Activated naive CD4-positive, alpha-beta T cell treated with anti-CD3 and anti-CD28 coated beads, Interleukin-2, amount 50 U/mL, for 24 hours (primary cell): ENCODE data around the gene NLRC5.
"Not testable (repeated sequence)": the region's sequence is repeated elsewhere in the genome, so short reads cannot be mapped to it uniquely, and the experiment has no call there.

ENCODE experiments used
- H3K27ac Mint-ChIP-seq: one replicate; pipeline ENCODE4 v1.8.0; 2021; ENCODE audit warnings: mild to moderate bottlenecking, mixed read lengths
- H3K27me3 Mint-ChIP-seq: one replicate; pipeline ENCODE4 v1.8.0; 2021; ENCODE audit warnings: mixed read lengths
- H3K36me3 Mint-ChIP-seq: one replicate; pipeline ENCODE4 v1.8.0; 2021; ENCODE audit warnings: mixed read lengths
- H3K4me1 Mint-ChIP-seq: one replicate; pipeline ENCODE4 v1.8.0; 2021; ENCODE audit warnings: mixed read lengths
- H3K4me3 Mint-ChIP-seq: one replicate; pipeline ENCODE4 v1.8.0; 2021; ENCODE audit warnings: mild to moderate bottlenecking, mixed read lengths
- H3K9me3 Mint-ChIP-seq: one replicate; pipeline ENCODE4 v1.8.0; 2021; ENCODE audit warnings: mixed read lengths

Gene NLRC5

DNA sequence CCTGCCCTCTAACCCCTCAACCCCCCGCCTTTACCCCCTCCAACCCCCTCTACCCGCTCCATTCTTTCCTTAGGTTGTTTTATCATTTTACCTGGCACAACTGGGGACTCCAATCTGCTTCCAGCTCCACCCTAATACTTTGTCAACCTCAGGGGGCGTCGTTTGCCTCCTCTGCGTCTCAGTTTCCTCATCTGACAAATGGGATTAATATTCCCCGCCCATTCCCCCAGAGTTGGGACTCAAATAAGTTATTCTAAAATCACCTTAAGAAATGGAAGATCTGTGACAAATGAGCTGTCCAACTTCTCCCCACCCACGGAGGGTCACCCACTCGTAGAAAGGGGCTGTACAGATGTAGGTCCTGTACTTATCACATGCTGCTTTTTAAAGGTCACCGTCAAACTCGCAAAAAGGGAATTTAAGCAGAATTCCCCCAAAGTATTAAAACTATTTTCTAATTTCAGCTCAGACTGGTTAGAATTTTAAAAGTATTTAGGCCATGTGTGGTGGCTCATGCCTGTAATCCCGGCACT, 62.4 kb downstream of the NLRC5 start:
- Mint-ChIP-seq H3K27ac (peak overlapping the region; percentile 89), H3K4me1 (peaks cover 31% of the 10 kb centered on the region)

DNA sequence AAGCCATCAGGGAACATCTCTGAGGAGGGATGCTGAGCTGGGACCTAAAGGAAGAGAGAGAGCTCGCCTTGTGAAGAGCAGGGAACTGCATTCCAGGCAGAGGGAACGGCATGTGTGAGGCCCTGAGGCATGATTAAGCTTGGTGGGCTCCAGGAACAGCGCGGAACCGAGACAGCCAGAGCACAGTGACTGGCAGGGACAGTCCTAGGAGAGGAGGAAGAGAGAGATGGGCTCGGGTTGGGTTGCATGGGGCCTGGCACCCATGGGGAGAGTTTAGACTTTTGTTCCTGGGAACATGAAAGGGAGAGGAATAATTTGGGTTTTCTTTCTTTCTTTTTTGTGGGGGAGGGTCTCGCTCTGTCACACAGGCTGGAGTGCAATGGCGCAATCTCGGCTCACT, 63.8 kb downstream of the NLRC5 start:
- H3K36me3 Mint-ChIP-seq, result peaks cover 16% of the 10 kb centered on the region
- H3K4me1 Mint-ChIP-seq, result peaks cover 26% of the 10 kb centered on the region
- H3K27ac Mint-ChIP-seq, result peak overlapping the region; percentile 92
- H3K9me3 Mint-ChIP-seq, result no peaks in the 10 kb centered on the region
- H3K4me3 Mint-ChIP-seq, result no peak overlapping the region
- H3K27me3 Mint-ChIP-seq, result no peaks in the 10 kb centered on the region

More for the DNA sequence above, 62.4 kb downstream of the NLRC5 start:
- Mint-ChIP-seq H3K4me3 (no peak overlapping the region), H3K27me3 (no peaks in the 10 kb centered on the region), H3K36me3 (peaks cover 21% of the 10 kb centered on the region), H3K9me3 (no peaks in the 10 kb centered on the region)

DNA sequence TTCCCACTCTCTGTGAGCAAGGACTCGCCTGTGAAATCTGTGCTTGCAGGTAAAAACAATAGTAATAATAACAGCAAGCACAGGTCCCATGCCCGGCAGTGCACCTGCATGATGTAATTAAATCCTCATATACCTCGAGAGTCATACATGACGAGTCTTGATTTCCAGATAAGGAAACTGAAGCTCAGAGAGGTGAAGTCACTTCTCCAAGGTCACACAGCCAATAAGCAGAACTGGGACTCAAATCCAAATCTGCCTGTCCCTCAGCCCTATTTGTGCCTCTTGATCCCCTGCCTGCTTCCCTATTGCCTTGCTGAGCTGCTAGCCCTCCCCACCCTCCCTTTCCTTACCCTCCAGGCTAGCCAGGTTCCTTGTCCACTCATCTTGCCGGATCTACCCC, 65.0 kb downstream of the NLRC5 start:
- peak overlapping the region; percentile 79 for H3K27ac Mint-ChIP-seq
- no peaks in the 10 kb centered on the region for H3K27me3 Mint-ChIP-seq

DNA sequence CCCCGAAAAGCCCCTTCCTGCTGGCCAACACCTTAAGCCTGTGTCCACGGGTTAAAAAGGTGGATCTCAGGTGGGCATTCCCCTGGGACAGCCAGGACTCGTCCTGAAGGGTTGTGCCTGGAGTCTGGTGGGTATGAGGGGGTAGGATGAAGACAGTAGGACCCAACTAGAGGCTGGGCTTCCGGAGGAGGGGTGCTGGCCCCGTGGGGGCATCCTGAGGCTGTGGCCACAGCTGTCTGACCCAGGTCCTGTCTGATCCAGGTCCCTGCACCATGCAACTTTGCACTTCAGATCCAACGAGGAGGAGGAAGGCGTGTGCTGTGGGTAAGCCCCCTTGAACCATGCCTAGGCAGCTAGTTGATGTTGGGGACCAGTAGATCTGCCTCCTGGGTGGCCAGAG, 65.4 kb downstream of the NLRC5 start:
- no peaks in the 10 kb centered on the region for H3K9me3 Mint-ChIP-seq

More for the DNA sequence above, 65.0 kb downstream of the NLRC5 start:
- Mint-ChIP-seq H3K4me1 (peaks cover 23% of the 10 kb centered on the region), H3K4me3 (no peak overlapping the region), H3K9me3 (no peaks in the 10 kb centered on the region), H3K36me3 (peaks cover 11% of the 10 kb centered on the region)

DNA sequence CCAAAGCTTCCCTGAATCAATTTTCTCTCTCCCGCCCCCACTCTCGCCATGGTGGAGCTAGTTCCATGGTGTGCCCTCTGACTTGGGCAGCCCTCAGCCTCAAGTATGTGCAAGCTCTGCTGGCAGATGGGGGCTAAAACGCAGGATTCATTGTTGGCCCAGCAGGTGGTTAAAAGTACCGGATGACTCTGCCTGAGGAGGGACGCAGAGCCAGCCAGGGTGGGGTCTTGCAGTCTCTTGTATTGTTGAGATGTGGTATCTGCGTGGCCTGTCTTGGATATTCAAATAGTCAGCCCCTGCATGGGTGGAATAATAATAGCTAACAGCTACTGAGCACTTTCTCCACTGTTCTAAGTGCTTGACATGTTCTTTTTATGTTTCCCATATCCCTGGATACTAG, 66.3 kb downstream of the NLRC5 start:
- Mint-ChIP-seq H3K4me3 (no peak overlapping the region), H3K9me3 (no peaks in the 10 kb centered on the region), H3K36me3 (peaks cover 11% of the 10 kb centered on the region), H3K27ac (peak overlapping the region; percentile 35), H3K27me3 (no peaks in the 10 kb centered on the region), H3K4me1 (peaks cover 35% of the 10 kb centered on the region)

More for the DNA sequence above, 65.4 kb downstream of the NLRC5 start:
- H3K4me1 Mint-ChIP-seq, result peaks cover 27% of the 10 kb centered on the region
- no peaks in the 10 kb centered on the region for H3K27me3 Mint-ChIP-seq
- H3K36me3 Mint-ChIP-seq, result peaks cover 11% of the 10 kb centered on the region
- H3K4me3 Mint-ChIP-seq, result no peak overlapping the region
- peak overlapping the region; percentile 79 for H3K27ac Mint-ChIP-seq

DNA sequence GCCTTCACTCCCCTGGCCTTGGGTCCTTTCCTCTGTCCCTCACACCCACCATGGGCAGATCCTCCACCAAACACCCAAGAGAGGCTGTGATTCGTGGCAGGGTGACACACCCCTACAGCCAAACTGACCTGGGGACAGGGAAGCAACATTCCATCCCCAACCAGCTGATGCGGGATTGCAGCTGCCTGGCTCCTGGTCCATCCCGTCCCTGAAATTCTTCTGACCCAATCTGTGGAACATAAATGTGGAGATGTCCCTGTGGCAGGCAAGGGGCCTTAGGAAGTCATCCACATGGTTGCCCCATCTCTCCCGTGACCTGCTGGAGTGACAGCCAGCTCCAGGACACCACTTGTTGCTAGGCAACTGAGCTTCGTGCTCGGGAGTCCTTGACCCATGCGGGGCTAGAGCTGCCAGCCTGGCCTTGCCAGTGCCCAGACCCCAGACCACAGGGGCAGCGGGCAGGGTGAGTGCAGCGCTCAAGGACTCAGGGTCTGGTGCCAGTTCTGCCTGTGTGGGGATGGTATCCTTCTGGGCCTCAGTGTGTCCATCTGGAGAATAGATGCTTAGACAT, 69.0 kb downstream of the NLRC5 start:
- Mint-ChIP-seq H3K27me3 (no peaks in the 10 kb centered on the region), H3K27ac (no peak overlapping the region), H3K4me3 (no peak overlapping the region), H3K9me3 (no peaks in the 10 kb centered on the region), H3K36me3 (peaks cover 11% of the 10 kb centered on the region), H3K4me1 (peaks cover 16% of the 10 kb centered on the region)

DNA sequence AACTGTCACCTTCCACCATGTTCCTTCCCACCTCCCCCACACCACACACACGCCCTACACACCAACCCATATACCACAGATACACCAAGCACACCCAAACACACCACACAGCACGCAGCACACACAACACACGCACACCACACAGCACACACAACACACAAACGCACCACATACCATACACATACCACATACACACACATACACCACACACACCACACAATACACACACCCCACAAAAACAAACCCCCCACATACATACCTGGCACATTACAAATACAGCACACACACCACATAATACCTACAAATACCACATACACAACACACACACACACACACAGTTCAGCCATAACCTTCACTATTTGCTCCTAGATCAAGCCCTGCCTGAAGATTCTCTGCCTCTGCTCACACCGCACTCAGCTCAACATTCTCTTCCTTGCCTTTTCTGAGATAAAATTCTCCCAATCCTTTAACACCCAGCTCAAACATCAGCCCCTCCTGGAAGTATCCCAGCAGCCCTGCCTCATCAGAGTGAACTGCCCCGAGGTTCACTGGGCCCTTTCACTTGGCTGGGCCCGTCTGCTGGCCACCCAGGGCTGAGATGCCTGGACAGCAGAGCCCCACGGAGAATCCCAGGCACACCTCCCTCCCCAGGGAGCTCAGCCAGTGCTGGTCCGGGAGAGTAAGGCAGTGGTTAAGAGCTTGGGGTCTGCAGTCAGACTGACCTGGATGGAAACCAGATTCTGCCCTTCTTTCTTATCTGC, 71.1 kb downstream of the NLRC5 start:
- Mint-ChIP-seq H3K27me3 (no peaks in the 10 kb centered on the region), H3K4me3 (no peak overlapping the region), H3K4me1 (peaks cover 16% of the 10 kb centered on the region), H3K9me3 (no peaks in the 10 kb centered on the region), H3K36me3 (peaks cover 7% of the 10 kb centered on the region), H3K27ac (peak overlapping the region; percentile 80)

DNA sequence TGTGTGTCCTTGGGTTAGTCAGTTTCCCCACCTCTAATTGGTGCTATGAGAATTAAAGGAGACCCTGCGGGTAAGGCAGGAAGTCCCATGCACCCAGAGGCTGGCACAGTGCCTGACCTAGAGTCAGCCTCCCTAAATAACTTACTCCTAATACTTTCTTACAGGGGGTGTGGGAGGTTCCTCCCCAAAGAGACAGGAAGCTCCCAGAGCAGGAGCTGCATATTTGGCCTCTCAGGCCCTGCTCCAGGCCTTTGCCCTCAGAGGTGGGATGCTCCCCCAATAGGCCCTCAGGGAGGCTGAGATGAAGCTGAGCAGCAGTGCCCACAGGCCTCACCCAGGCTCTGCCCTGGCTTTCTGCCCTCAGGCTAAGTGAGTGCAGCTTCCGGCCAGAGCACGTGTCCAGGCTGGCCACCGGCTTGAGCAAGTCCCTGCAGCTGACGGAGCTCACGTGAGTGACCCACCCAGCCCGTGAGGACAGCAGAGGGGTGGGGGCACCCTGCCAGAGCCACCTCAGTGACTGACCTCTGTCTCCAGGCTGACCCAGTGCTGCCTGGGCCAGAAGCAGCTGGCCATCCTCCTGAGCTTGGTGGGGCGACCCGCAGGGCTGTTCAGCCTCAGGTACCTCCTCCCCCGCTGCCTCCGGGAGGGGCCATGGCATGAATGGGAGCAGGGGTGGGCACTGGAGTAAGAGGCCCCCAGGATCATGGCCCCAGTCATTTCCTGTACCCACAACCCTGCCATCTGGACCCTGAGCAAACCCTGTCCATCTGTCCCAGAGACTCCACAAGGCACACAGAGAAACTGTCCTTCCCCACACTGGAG, 71.9 kb downstream of the NLRC5 start:
- H3K27ac Mint-ChIP-seq, result peak overlapping the region; percentile 55
- H3K36me3 Mint-ChIP-seq, result peaks cover 7% of the 10 kb centered on the region
- H3K27me3 Mint-ChIP-seq, result no peaks in the 10 kb centered on the region
- H3K4me3 Mint-ChIP-seq, result no peak overlapping the region
- no peaks in the 10 kb centered on the region for H3K9me3 Mint-ChIP-seq
- H3K4me1 Mint-ChIP-seq, result peaks cover 16% of the 10 kb centered on the region

DNA sequence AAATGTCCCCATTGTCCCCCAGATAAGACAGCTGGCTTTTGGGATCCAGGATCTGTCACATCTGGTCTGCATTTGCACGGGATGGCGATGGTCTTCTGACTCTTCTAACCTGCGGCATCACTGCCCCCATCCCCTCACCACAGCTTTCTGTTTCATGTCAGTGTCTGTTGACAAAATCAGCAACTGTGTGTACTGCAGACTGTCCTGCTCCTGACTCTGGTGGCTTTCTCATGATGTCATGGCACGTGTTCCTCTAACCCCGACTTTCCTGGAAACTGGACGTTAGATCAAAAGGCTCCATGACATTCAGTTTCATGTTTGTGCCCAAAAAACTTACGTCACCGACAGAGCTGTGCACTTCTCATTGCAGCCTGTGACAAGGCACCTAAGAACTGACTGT, 73.0 kb downstream of the NLRC5 start:
- H3K36me3 Mint-ChIP-seq, result peaks cover 7% of the 10 kb centered on the region
- no peak overlapping the region for H3K4me3 Mint-ChIP-seq
- H3K27ac Mint-ChIP-seq, result no peak overlapping the region

DNA sequence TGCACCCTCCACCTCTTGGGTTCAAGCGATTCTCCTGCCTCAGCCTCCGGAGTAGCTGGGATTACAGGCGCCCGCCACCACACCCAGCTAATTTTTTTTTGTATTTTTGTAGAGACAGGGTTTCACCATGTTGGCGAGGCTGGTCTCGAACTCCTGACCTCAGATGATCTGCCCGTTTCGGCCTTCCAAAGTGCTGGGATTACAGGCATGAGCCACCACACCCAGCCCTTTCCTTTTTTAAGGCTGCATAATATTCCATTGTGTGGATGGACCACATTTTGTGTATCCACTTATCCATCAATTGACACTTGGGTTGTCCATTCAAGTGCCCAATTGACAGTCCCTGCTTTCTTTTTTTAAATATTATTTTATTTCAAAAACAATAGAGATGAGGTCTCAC, 73.8 kb downstream of the NLRC5 start:
- H3K9me3 Mint-ChIP-seq, H3K36me3 Mint-ChIP-seq, H3K4me3 Mint-ChIP-seq, H3K27me3 Mint-ChIP-seq, H3K27ac Mint-ChIP-seq: not testable (repeated sequence)
- H3K4me1 Mint-ChIP-seq, result peaks cover 20% of the 10 kb centered on the region

More for the DNA sequence above, 73.0 kb downstream of the NLRC5 start:
- Mint-ChIP-seq H3K9me3 (no peaks in the 10 kb centered on the region), H3K27me3 (no peaks in the 10 kb centered on the region), H3K4me1 (peaks cover 20% of the 10 kb centered on the region)

DNA sequence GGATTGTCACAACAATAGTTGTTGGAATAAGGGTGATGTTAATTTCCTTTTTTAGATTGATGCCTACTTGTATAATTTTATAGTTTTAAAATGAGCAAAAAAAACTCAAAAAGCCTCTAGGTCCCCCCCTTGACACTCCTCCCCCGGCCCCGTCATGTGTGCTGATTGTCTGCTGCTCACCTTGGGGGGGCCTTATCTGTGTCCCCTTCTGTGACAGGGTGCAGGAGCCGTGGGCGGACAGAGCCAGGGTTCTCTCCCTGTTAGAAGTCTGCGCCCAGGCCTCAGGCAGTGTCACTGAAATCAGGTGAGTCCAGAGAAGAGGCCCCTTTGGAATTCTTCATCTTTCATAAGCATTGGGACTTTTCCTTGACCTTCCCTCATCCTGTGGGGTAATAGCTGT, 75.6 kb downstream of the NLRC5 start:
- Mint-ChIP-seq H3K4me3 (no peak overlapping the region), H3K27ac (no peak overlapping the region), H3K4me1 (peaks cover 29% of the 10 kb centered on the region), H3K9me3 (no peaks in the 10 kb centered on the region), H3K36me3 (peaks cover 12% of the 10 kb centered on the region), H3K27me3 (no peaks in the 10 kb centered on the region)

DNA sequence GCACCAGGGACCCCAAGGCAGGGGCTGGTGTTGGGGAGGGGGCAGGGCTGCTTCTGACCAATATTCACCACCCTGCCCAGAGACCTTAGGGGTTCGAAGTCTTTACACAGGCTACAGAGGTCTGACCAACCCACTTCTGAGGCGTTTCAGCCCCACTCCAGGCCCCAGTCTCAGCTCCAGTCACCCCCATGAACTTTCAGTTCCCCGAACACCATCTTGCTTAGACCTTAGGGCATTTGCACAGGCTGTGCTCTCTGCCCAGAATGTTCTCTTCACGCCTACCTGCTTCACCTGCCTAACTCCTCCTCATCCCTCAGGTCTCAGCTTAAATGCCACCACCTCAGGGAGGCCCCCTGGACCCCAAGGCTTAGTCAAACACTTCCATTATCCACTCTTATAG, 77.3 kb downstream of the NLRC5 start:
- H3K4me3 Mint-ChIP-seq, result no peak overlapping the region
- H3K27me3 Mint-ChIP-seq, result no peaks in the 10 kb centered on the region
- no peaks in the 10 kb centered on the region for H3K9me3 Mint-ChIP-seq
- H3K36me3 Mint-ChIP-seq, result peaks cover 12% of the 10 kb centered on the region
- H3K27ac Mint-ChIP-seq, result peak overlapping the region; percentile 72
- peaks cover 19% of the 10 kb centered on the region for H3K4me1 Mint-ChIP-seq

DNA sequence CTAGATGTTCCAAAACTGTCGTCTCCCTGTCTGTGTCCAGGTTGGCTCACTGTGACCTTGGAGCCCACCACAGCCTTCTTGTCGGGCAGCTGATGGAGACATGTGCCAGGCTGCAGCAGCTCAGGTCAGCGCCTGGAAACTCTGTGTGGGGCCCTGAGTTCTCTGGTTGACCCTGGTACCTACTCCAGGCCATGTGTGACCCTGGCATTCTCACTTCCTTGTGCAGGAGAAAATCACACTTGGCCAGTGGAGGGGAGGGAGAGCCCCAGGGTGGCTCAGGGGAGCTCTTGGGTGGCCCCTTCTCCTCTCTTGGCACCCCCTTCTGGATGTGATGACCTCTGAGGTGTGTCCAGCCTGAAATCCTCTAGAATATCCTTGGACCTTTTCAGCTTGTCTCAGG, 78.0 kb downstream of the NLRC5 start:
- Mint-ChIP-seq H3K9me3 (no peaks in the 10 kb centered on the region), H3K27me3 (no peaks in the 10 kb centered on the region), H3K4me1 (peaks cover 19% of the 10 kb centered on the region), H3K27ac (peak overlapping the region; percentile 72), H3K36me3 (peaks cover 9% of the 10 kb centered on the region), H3K4me3 (no peak overlapping the region)

DNA sequence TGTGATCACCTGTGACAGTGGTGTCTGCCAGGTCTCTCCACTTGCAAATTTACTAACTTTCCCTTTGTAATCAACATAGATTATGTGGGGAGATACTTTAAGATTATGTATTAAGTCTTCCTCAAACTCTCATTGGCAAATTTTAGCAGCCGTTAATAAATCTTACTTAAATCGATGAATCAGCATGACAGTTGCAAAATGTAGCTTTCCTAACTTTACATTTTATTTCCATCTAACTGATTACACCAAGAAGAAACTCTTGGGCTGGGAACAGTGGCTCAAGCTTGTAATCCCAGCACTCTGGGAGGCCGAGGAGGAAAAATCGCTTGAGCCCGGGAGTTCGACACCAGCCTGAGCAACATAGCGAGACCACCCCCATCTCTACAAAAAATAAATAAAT, 79.7 kb downstream of the NLRC5 start:
- peaks cover 19% of the 10 kb centered on the region for H3K4me1 Mint-ChIP-seq
- H3K27ac Mint-ChIP-seq, result peak overlapping the region; percentile 91
- peaks cover 8% of the 10 kb centered on the region for H3K36me3 Mint-ChIP-seq
- no peaks in the 10 kb centered on the region for H3K9me3 Mint-ChIP-seq
- H3K4me3 Mint-ChIP-seq, result no peak overlapping the region
- H3K27me3 Mint-ChIP-seq, result no peaks in the 10 kb centered on the region

DNA sequence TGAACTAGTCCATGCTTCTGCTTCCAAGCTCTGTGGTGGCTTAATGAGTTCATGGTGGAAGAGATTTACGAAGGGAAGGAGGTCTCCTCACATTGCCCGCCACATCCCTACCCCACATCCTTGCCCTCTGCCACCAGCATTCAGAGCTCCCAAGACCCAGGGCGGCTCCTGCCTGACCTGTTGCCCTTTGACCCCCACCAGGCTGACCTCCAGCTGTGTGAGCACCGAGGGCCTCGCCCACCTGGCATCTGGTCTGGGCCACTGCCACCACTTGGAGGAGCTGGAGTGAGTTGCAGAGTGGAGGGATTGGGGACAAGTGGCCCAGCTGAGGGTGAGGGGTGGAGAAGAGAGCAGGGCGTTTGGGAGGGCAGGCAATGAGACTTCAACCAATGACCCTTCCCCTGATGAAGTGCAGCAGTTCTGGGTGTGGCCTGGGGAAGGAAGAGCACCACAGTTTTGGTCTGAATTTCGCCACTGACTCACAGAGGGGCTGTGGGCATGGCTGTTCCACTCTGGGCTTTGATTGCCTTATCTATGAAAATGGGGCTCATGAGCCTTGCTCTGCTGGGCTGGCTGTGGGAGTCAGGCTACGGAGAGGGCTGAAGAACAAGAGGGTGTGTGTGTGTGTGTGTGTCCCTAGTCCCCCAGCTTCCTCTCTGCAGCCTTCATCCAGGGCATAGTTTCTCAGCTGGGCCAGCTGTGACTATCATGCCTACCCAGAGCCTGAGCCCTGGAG, 80.4 kb downstream of the NLRC5 start:
- H3K27me3 Mint-ChIP-seq, result no peaks in the 10 kb centered on the region
- peaks cover 19% of the 10 kb centered on the region for H3K4me1 Mint-ChIP-seq
- H3K27ac Mint-ChIP-seq, result peak overlapping the region; percentile 63
- H3K4me3 Mint-ChIP-seq, result no peak overlapping the region
- peaks cover 7% of the 10 kb centered on the region for H3K36me3 Mint-ChIP-seq
- H3K9me3 Mint-ChIP-seq, result no peaks in the 10 kb centered on the region
